Heart right ventricle (tissue), 16 donors: ENCODE data around the gene SIRT7. TPM values are rescaled to one million over a fixed set of nuclear protein-coding genes. Genes with fewer than 3 reads are reported as not detected.
A peak's percentile ranks its signal among the peaks of the same experiment; 100 is the strongest.

ENCODE experiments used
- ATAC-seq, 8 donors: fragments of 200-7000 bp; cut with Tn5 transposase; one replicate each; pipeline ENCODE4 v1.9.1; 2020; ENCODE audit warnings: mild to moderate bottlenecking in 8 of 8, moderate library complexity in 8 of 8, moderate number of reproducible peaks in 1 of 8
- DNase-seq, 2 donors: peaks; one replicate each; pipeline ENCODE4 v3.0.0-alpha.2; 2020
- H3K27ac ChIP-seq, 10 donors: fragments of 200-600 bp; sonication (generic) in 2 of 10; one replicate each; pipeline versions ENCODE4 v1.5.0 to v1.8.0; 2020 to 2022; ENCODE audit warnings: mild to moderate bottlenecking in 3 of 10
- H3K27me3 ChIP-seq, 7 donors: fragments of 200-600 bp; one replicate each; pipeline ENCODE4 v1.8.0; 2021 to 2022; ENCODE audit warnings: mild to moderate bottlenecking in 2 of 7
- H3K36me3 ChIP-seq, 9 donors: fragments of 200-600 bp; sonication (generic) in 1 of 9; one replicate each; pipeline versions ENCODE4 v1.5.0 to v1.8.0; 2020 to 2022; ENCODE audit warnings: mild to moderate bottlenecking in 2 of 9
- H3K4me1 ChIP-seq, 9 donors: fragments of 200-600 bp; sonication (generic) in 1 of 9; one replicate each; pipeline versions ENCODE4 v1.5.0 to v1.8.0; 2020 to 2022; ENCODE audit warnings: mild to moderate bottlenecking in 4 of 9
- H3K4me3 ChIP-seq, 10 donors: fragments of 200-600 bp; sonication (generic) in 2 of 10; one replicate each; pipeline versions ENCODE4 v1.5.0 to v1.8.0; 2020 to 2022; ENCODE audit warnings: mild to moderate bottlenecking in 7 of 10, moderate library complexity in 2 of 10
- H3K9me3 ChIP-seq, 11 donors: fragments of 200-600 bp in 10 of 11; sonication (generic) in 2 of 11; one replicate each; pipeline versions ENCODE4 v1.5.0 to v1.8.0; 2013 to 2022; ENCODE audit warnings: mild to moderate bottlenecking in 2 of 11, control low read depth in 1 of 11, moderate library complexity in 1 of 11
- WGBS, 2 donors: extraction: QIAGEN DNeasy Blood & Tissue Kit; methylation state at CpG; one replicate each; pipeline ENCODE4 v1.1.7; 2013; ENCODE audit warnings: inconsistent platforms in 1 of 2; 5-methylcytosine and 5-hydroxymethylcytosine counted together
- intact Hi-C, 10 donors: fragments of 100-400 bp; cut with DNase I; formaldehyde crosslinking; loops; one replicate each; pipeline versions ENCODE4 v1.11.1 to v1.14.2; 2022
- long read RNA-seq, 3 donors: library from polyadenylated mRNA; unstranded; transcript quantifications; one replicate each; pipeline ENCODE4 v2.0.0, GENCODE V29; 2020 to 2021
- polyA plus RNA-seq, 2 donors: library from polyadenylated mRNA; stranded (reverse); fragments of 200-250 nt; gene quantifications; one replicate each; pipeline ENCODE4 v1.2.3, GENCODE V29; 2013
- total RNA-seq, 10 donors: library from RNA; stranded (reverse); fragmentation: NEBNext Ultra II Directional in 3 of 10; extraction: Animal tissue kit (Norgen Biotek cat#: 25700) in 3 of 10; gene quantifications; one replicate each; pipeline versions ENCODE4 v1.2.1 to v1.2.4, GENCODE V29; 2021 to 2023
- TF ChIP-seq, protein P1 (sequence below), 9 donors: fragments of 200-600 bp; sonication (generic) in 2 of 9; IDR thresholded peaks; one replicate each; pipeline versions ENCODE4 v1.5.0 to v1.8.0; 2021 to 2022; ENCODE audit warnings: antibody characterized with exemption in 9 of 9, mild to moderate bottlenecking in 5 of 9, moderate library complexity in 1 of 9
- donor health status: Arrhythmogenic right ventricular cardiomyopathy.
- donor health status: ischemic (EF 13 %, LVEDD 7.1; RV severe dilation, severe dysfunction).
- donor health status: healthy with polysubstance abuse.
- donor health status: DM: no; HTN: yes; CAD: no.
- donor health status: DM: no; HTN: no; CAD: no.
- donor health status: ischemic (EF 25% LVEDD 6.9; RV normal size, moderate dysfunction).
- donor health status: ischemic (EF 25% LVEDD 5.7; RV mildly dilated, moderate dysfunction).
- donor health status: healthy.
- donor health status: DM: yes; HTN: yes; CAD: no.
- donor health status: Ischemic cardiomyopathy.
- donor health status: ischemic (EF 35%, LVEDD 5.7; RV mildly dilated, moderate dysfunction).
- donor health status: nonischemic (EF 11% LVEDD 7.7; RV severe dilation, severe dysfunction).
- donor health status: DM: yes; HTN: yes; CAD: no.
- donor health status: PGD.
- donor health status: ischemic (EF 29% LVEDD 5.4; RV normal size, mild dysfunction).
- donor health status: nonischemic (EF 23%, LVEDD 6.1; RV moderate dilation, normal function).

SIRT7 gene
- total RNA-seq (1 to 10 TPM; 4.4 to 9.3 (median 5.9) TPM), polyA plus RNA-seq (10 to 100 TPM; 14.5 to 15.7 TPM)
- long read RNA-seq, donor 1, transcript SIRT7-201 (10 exons, 1,743 nt), result major isoform, 6 of 16 reads
- long read RNA-seq, donor 1, partial matches to known transcripts, result 6 of 16 reads
- long read RNA-seq, donor 1, other reads (novel, unspliced or antisense), result 4 of 16 reads
- long read RNA-seq, donor 2, partial matches to known transcripts, result 2 of 10 reads
- long read RNA-seq, donor 2, other reads (novel, unspliced or antisense), result 4 of 10 reads
- long read RNA-seq, donor 3, partial matches to known transcripts, result 0 of 17 reads
- long read RNA-seq, donor 3, other reads (novel, unspliced or antisense), result 17 of 17 reads

GRCh38 chr17:81917565-81918332 is at the start of gene SIRT7:
Gene SIRT7 (minus strand): TSS chr17:81918176. CDS start chr17:81918131, 45 bp downstream.
- Histone ChIP-seq H3K27me3 (no peaks in the 10 kb centered on the region), H3K27ac (peak within 1 kb of the TSS in 9 of 10 donors; percentile 17 to 90 (median 72)), H3K9me3 (no peaks in the 10 kb centered on the region), H3K36me3 (peaks cover 0 to 71% (median 31%) of the 10 kb centered on the region in 9 donors), H3K4me1 (peaks cover 7 to 63% (median 25%) of the 10 kb centered on the region in 9 donors), H3K4me3 (peak within 1 kb of the TSS; percentile 59 to 99 (median 76))
- peak; percentile 66 to 89 (median 82) for ATAC-seq
- intact Hi-C loops, result no loop called here
- TF ChIP-seq, protein P1, sequence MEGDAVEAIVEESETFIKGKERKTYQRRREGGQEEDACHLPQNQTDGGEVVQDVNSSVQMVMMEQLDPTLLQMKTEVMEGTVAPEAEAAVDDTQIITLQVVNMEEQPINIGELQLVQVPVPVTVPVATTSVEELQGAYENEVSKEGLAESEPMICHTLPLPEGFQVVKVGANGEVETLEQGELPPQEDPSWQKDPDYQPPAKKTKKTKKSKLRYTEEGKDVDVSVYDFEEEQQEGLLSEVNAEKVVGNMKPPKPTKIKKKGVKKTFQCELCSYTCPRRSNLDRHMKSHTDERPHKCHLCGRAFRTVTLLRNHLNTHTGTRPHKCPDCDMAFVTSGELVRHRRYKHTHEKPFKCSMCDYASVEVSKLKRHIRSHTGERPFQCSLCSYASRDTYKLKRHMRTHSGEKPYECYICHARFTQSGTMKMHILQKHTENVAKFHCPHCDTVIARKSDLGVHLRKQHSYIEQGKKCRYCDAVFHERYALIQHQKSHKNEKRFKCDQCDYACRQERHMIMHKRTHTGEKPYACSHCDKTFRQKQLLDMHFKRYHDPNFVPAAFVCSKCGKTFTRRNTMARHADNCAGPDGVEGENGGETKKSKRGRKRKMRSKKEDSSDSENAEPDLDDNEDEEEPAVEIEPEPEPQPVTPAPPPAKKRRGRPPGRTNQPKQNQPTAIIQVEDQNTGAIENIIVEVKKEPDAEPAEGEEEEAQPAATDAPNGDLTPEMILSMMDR (IDR thresholded peaks at IDR 0.05), result peak in 3 of 9 donors; percentile 6 to 11 (median 11)
- peak; percentile 65 to 84 for DNase-seq
- WGBS, 2 donors, result 1% methylated on average over 85 to 94 of the region's 94 CpGs

GRCh38 chr17:81967244-81967532 is 49.2 kb upstream of the SIRT7 start:
- Histone ChIP-seq H3K36me3 (no peaks in the 10 kb centered on the region), H3K27me3 (peaks cover 0 to 84% (median 44%) of the 10 kb centered on the region in 7 donors), H3K4me3 (no peak overlapping the region), H3K27ac (peak overlapping the region in 2 of 10 donors; percentile 36 to 46), H3K4me1 (peaks cover 3 to 29% (median 19%) of the 10 kb centered on the region in 9 donors), H3K9me3 (no peaks in the 10 kb centered on the region)
- DNase-seq (no peak), ATAC-seq (peak in 6 of 8 donors; percentile 1 to 29 (median 7))
- WGBS, 2 donors, result 28 to 32% methylated on average over 5 of the region's 5 CpGs
- intact Hi-C loops, result loop anchor here in 4 of 10 donors (2.0 to 10.0 kb wide), 3 partner anchors 40 to 188 kb away; no protein-coding TSS in a partner anchor
- TF ChIP-seq, protein P1 (IDR thresholded peaks at IDR 0.05), result no peak

DNA sequence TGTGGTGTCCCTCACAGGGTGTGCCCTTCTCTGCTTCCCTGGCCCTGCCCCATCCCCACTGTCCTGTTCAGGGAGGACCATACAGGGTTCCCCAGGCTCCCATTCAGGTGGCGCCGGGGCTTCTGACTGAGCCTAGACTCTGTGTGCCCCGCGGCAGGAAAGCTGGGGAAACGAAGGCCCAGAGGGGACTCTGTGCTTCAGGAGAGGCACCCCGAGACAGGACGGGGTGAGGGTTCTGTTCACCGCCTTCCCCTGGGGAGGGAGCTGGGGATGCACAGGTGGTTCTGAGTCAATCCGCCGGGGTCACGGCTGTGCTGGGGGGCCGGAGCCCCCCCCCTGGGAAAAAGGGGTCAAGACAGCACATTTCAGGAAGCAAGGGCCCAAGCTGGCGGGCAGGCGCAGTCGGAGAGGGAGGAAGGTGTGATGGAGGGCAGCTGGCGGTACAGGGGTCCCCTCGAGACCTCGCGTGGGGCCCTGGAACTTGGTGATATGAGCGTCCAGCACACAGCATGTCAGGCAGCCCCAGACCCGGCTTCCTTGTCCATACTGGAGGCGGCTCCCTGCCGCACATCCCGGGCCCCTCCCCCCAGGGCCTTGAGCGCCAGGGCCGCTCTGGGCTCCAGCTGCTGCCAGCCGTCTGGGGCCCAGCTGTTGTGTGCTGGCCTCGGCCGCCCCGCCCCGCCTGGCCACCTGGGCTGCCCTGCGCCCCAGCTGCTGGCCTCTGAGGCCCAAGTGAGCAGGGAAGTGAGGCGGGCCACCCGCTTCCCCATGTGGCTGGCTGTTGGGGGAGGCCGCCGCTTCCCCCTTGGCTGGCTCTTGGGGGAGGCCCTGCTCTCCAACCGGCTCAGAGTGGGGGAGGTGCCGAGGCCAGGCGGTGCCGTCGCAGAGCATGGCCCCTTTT is 48.6 kb upstream of the SIRT7 start:
- DNase-seq (peak in 1 of 2 donors; percentile 69), ATAC-seq (peak; percentile 49 to 86 (median 70))
- no peaks in the 10 kb centered on the region for H3K36me3 ChIP-seq
- no peak overlapping the region for H3K4me3 ChIP-seq
- no peak overlapping the region for H3K27ac ChIP-seq
- TF ChIP-seq, protein P1 (IDR thresholded peaks at IDR 0.05), result no peak
- intact Hi-C loops, result loop anchor here in 4 of 10 donors (2.0 to 10.0 kb wide), 3 partner anchors 41 to 188 kb away; no protein-coding TSS in a partner anchor
- 38 to 54% methylated on average over 38 to 41 of the region's 41 CpGs for WGBS, 2 donors
- H3K27me3 ChIP-seq, result peaks cover 6 to 84% (median 50%) of the 10 kb centered on the region in 7 donors
- no peaks in the 10 kb centered on the region for H3K9me3 ChIP-seq
- H3K4me1 ChIP-seq, result peaks cover 7 to 35% (median 23%) of the 10 kb centered on the region in 9 donors
